ENCODE results near the gene SLC38A6.

SLC38A6 gene

DNA sequence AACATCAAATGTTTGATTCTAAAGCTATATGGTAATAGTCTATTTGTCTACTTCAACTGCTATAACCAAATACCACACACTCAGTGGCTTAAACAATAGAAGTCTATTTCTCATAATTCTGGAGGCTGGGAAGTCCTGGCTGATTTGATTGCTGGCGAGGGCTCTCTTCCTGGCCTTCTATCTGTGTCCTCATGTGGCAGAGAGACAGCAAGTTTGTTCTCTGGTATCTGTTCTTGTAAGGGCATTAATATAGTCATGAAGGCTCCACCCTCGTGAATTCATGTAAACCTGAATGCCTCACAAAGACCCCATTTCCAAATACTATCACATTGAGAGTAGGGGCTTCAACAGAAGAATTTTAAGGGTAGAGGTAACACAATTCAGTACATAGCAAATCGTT is 34.3 kb upstream of the SLC38A6 start:
- H3K79me2 ChIP-seq (ENCODE audit: insufficient read depth, low read length) = no peaks in the 10 kb centered on the region; the same call in 1 of the 2 replicates
- no peaks in the 10 kb centered on the region for H3F3A ChIP-seq (ENCODE audit: low read depth)
- peaks cover 7% of the 10 kb centered on the region; the same call in 1 of the 2 replicates for H3K36me3 ChIP-seq (ENCODE audit: insufficient read depth, low read length)
- H3K9ac ChIP-seq (ENCODE audit: low read depth, low read length, poor library complexity, severe bottlenecking) = no peak overlapping the region
- no peaks in the 10 kb centered on the region for H4K20me1 ChIP-seq (ENCODE audit: insufficient read depth, low read length, poor library complexity, severe bottlenecking)
- no peak overlapping the region for H3K4me2 ChIP-seq (ENCODE audit: low read depth, low read length, poor library complexity, severe bottlenecking)
- no peaks in the 10 kb centered on the region for H3K27me3 ChIP-seq (ENCODE audit: insufficient read depth, low read length, poor library complexity, severe bottlenecking)
- H3K4me3 ChIP-seq (ENCODE audit: low read length, poor library complexity, severe bottlenecking) = no peak overlapping the region
- H2AFZ ChIP-seq (ENCODE audit: low read length) = no peak overlapping the region
- peaks cover 4% of the 10 kb centered on the region for H3K4me1 ChIP-seq (ENCODE audit: insufficient read depth, low read length, poor library complexity, severe bottlenecking)
- no peaks in the 10 kb centered on the region for H3K9me2 ChIP-seq (replicated peaks; ENCODE audit: low read depth, low read length)
- no peak for TF ChIP-seq EZH2phosphoT487 (IDR thresholded peaks at IDR 0.05; ENCODE audit: borderline replicate concordance)
- no peaks in the 10 kb centered on the region for H3K9me3 ChIP-seq (ENCODE audit: insufficient read depth, low read depth, low read length)

DNA sequence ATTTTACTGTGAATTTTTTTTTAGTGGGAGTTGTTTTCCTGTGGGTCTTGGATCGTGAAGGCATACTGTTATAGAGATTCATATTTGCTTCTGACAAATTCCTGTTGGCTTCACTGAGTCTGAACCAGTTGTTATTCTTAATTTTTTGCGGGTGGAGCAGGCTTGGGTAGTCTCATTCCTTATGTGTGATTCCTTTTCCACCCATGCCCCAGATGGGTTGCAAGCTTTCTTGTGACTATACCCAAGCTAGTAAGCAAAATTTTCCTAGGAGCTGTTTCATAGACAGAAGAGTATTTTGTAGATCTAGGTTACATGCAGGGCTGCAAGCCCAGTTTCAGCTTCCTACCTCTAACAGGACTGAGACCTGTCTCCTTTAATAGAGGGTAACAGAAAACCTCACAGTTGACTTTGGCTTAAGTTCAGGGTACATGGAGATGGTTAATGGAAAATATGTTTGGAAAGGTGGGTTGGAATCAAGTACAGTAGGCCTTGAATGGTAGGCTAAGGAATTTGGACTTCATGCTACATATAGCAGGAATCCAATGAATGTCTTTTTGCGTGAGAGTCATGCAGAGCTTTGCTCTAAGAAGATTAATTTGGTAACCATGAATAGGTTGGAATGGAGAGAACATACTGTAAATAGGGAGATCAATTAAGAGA is 29.1 kb upstream of the SLC38A6 start:
- H3K4me3 ChIP-seq (ENCODE audit: low read length, poor library complexity, severe bottlenecking) = no peak overlapping the region
- H3K79me2 ChIP-seq (ENCODE audit: insufficient read depth, low read length) = peaks cover 2% of the 10 kb centered on the region
- no peaks in the 10 kb centered on the region for H3K27me3 ChIP-seq (ENCODE audit: insufficient read depth, low read length, poor library complexity, severe bottlenecking)
- H3K9me2 ChIP-seq (replicated peaks; ENCODE audit: low read depth, low read length) = no peaks in the 10 kb centered on the region
- H3K36me3 ChIP-seq (ENCODE audit: insufficient read depth, low read length) = peaks cover 13% of the 10 kb centered on the region
- H3F3A ChIP-seq (ENCODE audit: low read depth) = no peaks in the 10 kb centered on the region
- no peak overlapping the region for H2AFZ ChIP-seq (ENCODE audit: low read length)
- no peaks in the 10 kb centered on the region for H3K4me1 ChIP-seq (ENCODE audit: insufficient read depth, low read length, poor library complexity, severe bottlenecking)
- no peaks in the 10 kb centered on the region for H4K20me1 ChIP-seq (ENCODE audit: insufficient read depth, low read length, poor library complexity, severe bottlenecking)
- no peak overlapping the region for H3K4me2 ChIP-seq (ENCODE audit: low read depth, low read length, poor library complexity, severe bottlenecking)
- H3K9ac ChIP-seq (ENCODE audit: low read depth, low read length, poor library complexity, severe bottlenecking) = no peak overlapping the region
- no peak for TF ChIP-seq EZH2phosphoT487 (IDR thresholded peaks at IDR 0.05; ENCODE audit: borderline replicate concordance)
- peaks cover 17% of the 10 kb centered on the region for H3K9me3 ChIP-seq (ENCODE audit: insufficient read depth, low read depth, low read length)

DNA sequence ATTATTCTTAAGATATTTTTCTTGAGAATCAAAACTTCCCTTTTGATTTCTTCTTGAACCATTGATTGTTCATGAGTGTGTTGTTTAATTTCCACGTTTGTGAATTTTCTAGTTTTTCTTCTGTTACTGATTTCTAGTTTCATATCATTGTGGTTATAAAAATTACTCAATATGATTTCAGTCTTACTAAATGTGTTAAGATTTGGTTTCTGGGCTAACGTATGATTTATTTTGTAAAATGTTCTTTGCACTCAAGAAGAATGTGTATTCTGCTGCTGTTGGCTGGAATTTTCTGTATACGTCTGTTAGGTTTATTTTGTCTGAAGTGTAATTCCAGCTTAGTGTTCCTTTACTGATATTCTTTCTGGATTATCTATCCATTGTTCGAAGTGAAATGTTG is 24.8 kb upstream of the SLC38A6 start:
- Histone ChIP-seq H3K36me3 (ENCODE audit: insufficient read depth, low read length) (peaks cover 13% of the 10 kb centered on the region), H3K79me2 (ENCODE audit: insufficient read depth, low read length) (peaks cover 6% of the 10 kb centered on the region), H3F3A (ENCODE audit: low read depth) (no peaks in the 10 kb centered on the region), H3K4me1 (ENCODE audit: insufficient read depth, low read length, poor library complexity, severe bottlenecking) (no peaks in the 10 kb centered on the region), H3K4me3 (ENCODE audit: low read length, poor library complexity, severe bottlenecking) (no peak overlapping the region), H3K27me3 (ENCODE audit: insufficient read depth, low read length, poor library complexity, severe bottlenecking) (no peaks in the 10 kb centered on the region), H3K9ac (ENCODE audit: low read depth, low read length, poor library complexity, severe bottlenecking) (no peak overlapping the region), H4K20me1 (ENCODE audit: insufficient read depth, low read length, poor library complexity, severe bottlenecking) (no peaks in the 10 kb centered on the region), H3K9me2 (replicated peaks; ENCODE audit: low read depth, low read length) (no peaks in the 10 kb centered on the region), H3K9me3 (ENCODE audit: insufficient read depth, low read depth, low read length) (peaks cover 36% of the 10 kb centered on the region), H2AFZ (ENCODE audit: low read length) (no peak overlapping the region), H3K4me2 (ENCODE audit: low read depth, low read length, poor library complexity, severe bottlenecking) (no peak overlapping the region)
- TF ChIP-seq, protein P1, sequence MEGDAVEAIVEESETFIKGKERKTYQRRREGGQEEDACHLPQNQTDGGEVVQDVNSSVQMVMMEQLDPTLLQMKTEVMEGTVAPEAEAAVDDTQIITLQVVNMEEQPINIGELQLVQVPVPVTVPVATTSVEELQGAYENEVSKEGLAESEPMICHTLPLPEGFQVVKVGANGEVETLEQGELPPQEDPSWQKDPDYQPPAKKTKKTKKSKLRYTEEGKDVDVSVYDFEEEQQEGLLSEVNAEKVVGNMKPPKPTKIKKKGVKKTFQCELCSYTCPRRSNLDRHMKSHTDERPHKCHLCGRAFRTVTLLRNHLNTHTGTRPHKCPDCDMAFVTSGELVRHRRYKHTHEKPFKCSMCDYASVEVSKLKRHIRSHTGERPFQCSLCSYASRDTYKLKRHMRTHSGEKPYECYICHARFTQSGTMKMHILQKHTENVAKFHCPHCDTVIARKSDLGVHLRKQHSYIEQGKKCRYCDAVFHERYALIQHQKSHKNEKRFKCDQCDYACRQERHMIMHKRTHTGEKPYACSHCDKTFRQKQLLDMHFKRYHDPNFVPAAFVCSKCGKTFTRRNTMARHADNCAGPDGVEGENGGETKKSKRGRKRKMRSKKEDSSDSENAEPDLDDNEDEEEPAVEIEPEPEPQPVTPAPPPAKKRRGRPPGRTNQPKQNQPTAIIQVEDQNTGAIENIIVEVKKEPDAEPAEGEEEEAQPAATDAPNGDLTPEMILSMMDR (conservative IDR thresholded peaks at IDR 0.05; ENCODE audit: low read length) = no peak
- TF ChIP-seq EZH2phosphoT487 (IDR thresholded peaks at IDR 0.05; ENCODE audit: borderline replicate concordance) = no peak

DNA sequence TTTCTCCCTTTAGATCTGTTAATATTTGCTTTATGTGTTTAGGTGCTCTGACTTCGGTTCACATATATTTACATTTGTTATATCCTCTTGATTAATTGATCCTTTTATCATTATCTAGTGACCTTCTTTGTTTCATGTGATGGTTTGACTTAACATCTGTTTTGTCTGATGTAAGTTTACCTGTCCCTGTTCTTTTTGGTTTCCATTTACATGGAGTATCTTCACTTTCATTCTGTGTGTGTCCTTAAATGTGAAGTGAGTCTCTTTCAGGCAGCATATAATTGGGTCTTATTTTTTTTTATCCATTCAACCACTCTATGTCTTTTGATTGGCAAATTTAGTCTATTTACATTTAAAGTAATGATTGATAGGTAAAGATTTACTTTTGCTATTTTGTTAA is 24.4 kb upstream of the SLC38A6 start:
- Histone ChIP-seq H3K9ac (ENCODE audit: low read depth, low read length, poor library complexity, severe bottlenecking) (no peak overlapping the region), H2AFZ (ENCODE audit: low read length) (no peak overlapping the region), H3K79me2 (ENCODE audit: insufficient read depth, low read length) (peaks cover 6% of the 10 kb centered on the region), H3K9me3 (ENCODE audit: insufficient read depth, low read depth, low read length) (peaks cover 36% of the 10 kb centered on the region), H3K4me2 (ENCODE audit: low read depth, low read length, poor library complexity, severe bottlenecking) (no peak overlapping the region), H4K20me1 (ENCODE audit: insufficient read depth, low read length, poor library complexity, severe bottlenecking) (no peaks in the 10 kb centered on the region), H3K9me2 (replicated peaks; ENCODE audit: low read depth, low read length) (no peaks in the 10 kb centered on the region), H3K4me1 (ENCODE audit: insufficient read depth, low read length, poor library complexity, severe bottlenecking) (no peaks in the 10 kb centered on the region), H3F3A (ENCODE audit: low read depth) (no peaks in the 10 kb centered on the region), H3K36me3 (ENCODE audit: insufficient read depth, low read length) (peaks cover 13% of the 10 kb centered on the region), H3K4me3 (ENCODE audit: low read length, poor library complexity, severe bottlenecking) (no peak overlapping the region), H3K27me3 (ENCODE audit: insufficient read depth, low read length, poor library complexity, severe bottlenecking) (no peaks in the 10 kb centered on the region)
- TF ChIP-seq, protein P1 (conservative IDR thresholded peaks at IDR 0.05; ENCODE audit: low read length) = no peak
- TF ChIP-seq EZH2phosphoT487 (IDR thresholded peaks at IDR 0.05; ENCODE audit: borderline replicate concordance) = no peak

Data from Loucy (cell line).